Sigmoid colon (tissue), 4 donors: ENCODE measurements around the gene TSSK6.

ENCODE experiments used
- EP300 ChIP-seq, 4 donors: sonication (generic); formaldehyde crosslinking; IDR thresholded peaks; one replicate each; pipeline ENCODE4 v1.6.1; 2017; ENCODE audit warnings: antibody characterized with exemption in 4 of 4
- POLR2A ChIP-seq, 2 donors: fragments of 450-650 bp; IDR thresholded peaks; one replicate each; pipeline ENCODE4 v1.6.1; 2016; ENCODE audit warnings: antibody characterized with exemption in 2 of 2, mild to moderate bottlenecking in 2 of 2, moderate library complexity in 2 of 2
- TF ChIP-seq, protein P1 (sequence below), 4 experiments: fragments of 450-650 bp in 3 of 4; fragments of 200-600 bp in 1 of 4; IDR thresholded peaks; one replicate each; pipeline ENCODE4 v1.5.1; 2016 to 2019; ENCODE audit warnings: antibody characterized with exemption in 4 of 4, mild to moderate bottlenecking in 3 of 4, moderate library complexity in 2 of 4

GRCh38 chr19:19530889-19531288, 15.5 kb upstream of the TSSK6 start:
- TF ChIP-seq, protein P1, sequence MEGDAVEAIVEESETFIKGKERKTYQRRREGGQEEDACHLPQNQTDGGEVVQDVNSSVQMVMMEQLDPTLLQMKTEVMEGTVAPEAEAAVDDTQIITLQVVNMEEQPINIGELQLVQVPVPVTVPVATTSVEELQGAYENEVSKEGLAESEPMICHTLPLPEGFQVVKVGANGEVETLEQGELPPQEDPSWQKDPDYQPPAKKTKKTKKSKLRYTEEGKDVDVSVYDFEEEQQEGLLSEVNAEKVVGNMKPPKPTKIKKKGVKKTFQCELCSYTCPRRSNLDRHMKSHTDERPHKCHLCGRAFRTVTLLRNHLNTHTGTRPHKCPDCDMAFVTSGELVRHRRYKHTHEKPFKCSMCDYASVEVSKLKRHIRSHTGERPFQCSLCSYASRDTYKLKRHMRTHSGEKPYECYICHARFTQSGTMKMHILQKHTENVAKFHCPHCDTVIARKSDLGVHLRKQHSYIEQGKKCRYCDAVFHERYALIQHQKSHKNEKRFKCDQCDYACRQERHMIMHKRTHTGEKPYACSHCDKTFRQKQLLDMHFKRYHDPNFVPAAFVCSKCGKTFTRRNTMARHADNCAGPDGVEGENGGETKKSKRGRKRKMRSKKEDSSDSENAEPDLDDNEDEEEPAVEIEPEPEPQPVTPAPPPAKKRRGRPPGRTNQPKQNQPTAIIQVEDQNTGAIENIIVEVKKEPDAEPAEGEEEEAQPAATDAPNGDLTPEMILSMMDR (IDR thresholded peaks at IDR 0.05), result no peak
- TF ChIP-seq EP300 (IDR thresholded peaks at IDR 0.05) (no peak), POLR2A (IDR thresholded peaks at IDR 0.05) (no peak)
